Dermis blood vessel endothelial cell (primary cell): ENCODE data around the gene CALB2. TPM values are rescaled to one million over a fixed set of nuclear protein-coding genes. Genes with fewer than 3 reads are reported as not detected.

Experiments used
- DNase-seq: peaks from one replicate; pipeline ENCODE4 v3.0.0; 2010
- total RNA-seq: library from RNA; depleted of rRNA; stranded (reverse); fragments of >200 nt; gene quantifications from 2 replicates; pipeline ENCODE4 v1.2.3, GENCODE V29; 2014

The CALB2 gene
- total RNA-seq, 1 donor from 2014 or later: not detected

GRCh38 chr16:71389330-71389729, 30.8 kb downstream of the CALB2 start:
- DNase-seq: no peak

- no peak for DNase-seq
Measured at GRCh38 chr16:71396594-71396993, 38.1 kb downstream of the CALB2 start.

- no peak for DNase-seq
Measured at GRCh38 chr16:71399801-71400563, 41.5 kb downstream of the CALB2 start.

- DNase-seq: no peak
Measured at GRCh38 chr16:71402007-71402406, 43.5 kb downstream of the CALB2 start.

GRCh38 chr16:71402674-71403073, 44.2 kb downstream of the CALB2 start:
- no peak for DNase-seq

GRCh38 chr16:71404364-71404763, 45.8 kb downstream of the CALB2 start:
- no peak for DNase-seq

- no peak for DNase-seq
Measured at GRCh38 chr16:71406316-71406715, 47.8 kb downstream of the CALB2 start.

GRCh38 chr16:71406724-71407123, 48.2 kb downstream of the CALB2 start:
- no peak for DNase-seq

GRCh38 chr16:71407731-71408130, 49.2 kb downstream of the CALB2 start:
- no peak for DNase-seq

- DNase-seq: no peak
Measured at GRCh38 chr16:71408536-71408935, 50.0 kb downstream of the CALB2 start.

GRCh38 chr16:71409011-71409775, 50.7 kb downstream of the CALB2 start:
- no peak for DNase-seq

- no peak for DNase-seq
Measured at GRCh38 chr16:71410146-71410545, 51.6 kb downstream of the CALB2 start.

GRCh38 chr16:71412270-71413160, 54.0 kb downstream of the CALB2 start:
- DNase-seq: peak; percentile 81

- no peak for DNase-seq
Measured at GRCh38 chr16:71413341-71413740, 54.8 kb downstream of the CALB2 start.

GRCh38 chr16:71414038-71414437, 55.5 kb downstream of the CALB2 start:
- no peak for DNase-seq

- peak; percentile 37 for DNase-seq
Measured at GRCh38 chr16:71421911-71422310, 63.4 kb downstream of the CALB2 start.

- no peak for DNase-seq
Measured at GRCh38 chr16:71423016-71423415, 64.5 kb downstream of the CALB2 start.

- DNase-seq: no peak
Measured at GRCh38 chr16:71423865-71424264, 65.3 kb downstream of the CALB2 start.

- DNase-seq: no peak
Measured at GRCh38 chr16:71424626-71425025, 66.1 kb downstream of the CALB2 start.

GRCh38 chr16:71425746-71426068, 67.2 kb downstream of the CALB2 start:
- DNase-seq: no peak

- DNase-seq: peak; percentile 53
Measured at GRCh38 chr16:71426069-71426879, 67.8 kb downstream of the CALB2 start.

- no peak for DNase-seq
Measured at GRCh38 chr16:71426880-71427615, 68.5 kb downstream of the CALB2 start.
